Measurements from ENCODE around the gene NCAPD2.

Gene NCAPD2

DNA sequence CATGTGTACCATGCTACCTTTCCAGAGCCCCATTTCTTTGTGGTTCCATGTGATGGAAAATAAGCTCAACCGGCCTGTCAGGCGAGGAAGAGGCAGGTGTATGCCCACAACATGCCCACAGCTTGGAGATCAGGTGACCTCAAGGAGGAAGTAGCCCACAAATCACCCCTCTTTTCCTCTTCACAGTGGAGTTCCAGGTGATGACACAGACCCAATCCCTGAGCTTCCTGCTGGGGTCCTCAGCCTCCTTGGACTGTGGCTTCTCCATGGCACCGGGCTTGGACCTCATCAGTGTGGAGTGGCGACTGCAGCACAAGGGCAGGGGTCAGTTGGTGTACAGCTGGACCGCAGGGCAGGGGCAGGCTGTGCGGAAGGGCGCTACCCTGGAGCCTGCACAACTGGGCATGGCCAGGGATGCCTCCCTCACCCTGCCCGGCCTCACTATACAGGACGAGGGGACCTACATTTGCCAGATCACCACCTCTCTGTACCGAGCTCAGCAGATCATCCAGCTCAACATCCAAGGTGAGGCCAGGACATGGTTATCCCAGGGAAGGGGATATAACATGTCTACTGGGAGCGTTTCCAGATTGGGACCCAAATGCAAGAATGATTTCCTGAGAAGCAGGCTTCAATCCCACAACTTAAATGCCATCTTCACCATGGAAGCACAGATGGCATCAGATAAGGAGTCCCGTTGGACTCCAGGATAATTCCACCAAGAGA is 36.5 kb upstream of the NCAPD2 start:
- Histone ChIP-seq H3K9ac (ENCODE audit: low read length) (no peak overlapping the region), H3K9me3 (ENCODE audit: low read length) (no peaks in the 10 kb centered on the region), H3K4me3 (ENCODE audit: low read depth in 1 of 2, low read length in 2 of 2) (no peak overlapping the region), H3K27me3 (ENCODE audit: control insufficient read depth in 1 of 2, insufficient read depth in 2 of 2, low read length in 2 of 2) (no peaks in the 10 kb centered on the region), H3K36me3 (ENCODE audit: insufficient read depth, low read length) (peaks cover 69% of the 10 kb centered on the region), H3K4me1 (ENCODE audit: insufficient read depth, low read length) (peaks cover 15% of the 10 kb centered on the region), H3K27ac (ENCODE audit: low read depth, low read length) (no peak overlapping the region)

- Histone ChIP-seq H3K27me3 (ENCODE audit: control insufficient read depth in 1 of 2, insufficient read depth in 2 of 2, low read length in 2 of 2) (no peaks in the 10 kb centered on the region), H3K4me1 (ENCODE audit: insufficient read depth, low read length) (peaks cover 12% of the 10 kb centered on the region), H3K27ac (ENCODE audit: low read depth, low read length) (no peak overlapping the region), H3K9me3 (ENCODE audit: low read length) (no peaks in the 10 kb centered on the region), H3K9ac (ENCODE audit: low read length) (no peak overlapping the region), H3K36me3 (ENCODE audit: insufficient read depth, low read length) (peaks cover 76% of the 10 kb centered on the region), H3K4me3 (ENCODE audit: low read depth in 1 of 2, low read length in 2 of 2) (no peak overlapping the region)
These were observed 35.5 kb upstream of the NCAPD2 start for GRCh38 chr12:6458281-6459003.

DNA sequence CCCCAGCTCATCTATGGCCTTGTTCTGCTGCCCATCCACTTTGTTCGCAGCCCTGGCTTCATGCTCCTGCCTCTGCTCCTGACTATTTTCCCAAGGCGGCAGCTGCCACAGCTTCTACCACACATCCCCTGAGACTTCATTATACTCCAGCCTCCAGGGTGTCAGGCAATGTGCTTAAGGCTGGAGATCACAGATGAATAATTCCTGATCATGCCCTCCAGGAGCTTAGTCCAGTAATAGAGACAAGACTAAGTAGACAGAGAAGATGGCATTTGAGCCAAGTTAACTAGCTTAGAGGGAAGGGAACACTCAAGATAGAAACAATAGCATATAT is 34.9 kb upstream of the NCAPD2 start:
- Histone ChIP-seq H3K27me3 (ENCODE audit: control insufficient read depth in 1 of 2, insufficient read depth in 2 of 2, low read length in 2 of 2) (no peaks in the 10 kb centered on the region), H3K27ac (ENCODE audit: low read depth, low read length) (no peak overlapping the region), H3K4me3 (ENCODE audit: low read depth in 1 of 2, low read length in 2 of 2) (no peak overlapping the region), H3K9ac (ENCODE audit: low read length) (no peak overlapping the region), H3K9me3 (ENCODE audit: low read length) (no peaks in the 10 kb centered on the region), H3K4me1 (ENCODE audit: insufficient read depth, low read length) (peaks cover 10% of the 10 kb centered on the region), H3K36me3 (ENCODE audit: insufficient read depth, low read length) (peaks cover 76% of the 10 kb centered on the region)

DNA sequence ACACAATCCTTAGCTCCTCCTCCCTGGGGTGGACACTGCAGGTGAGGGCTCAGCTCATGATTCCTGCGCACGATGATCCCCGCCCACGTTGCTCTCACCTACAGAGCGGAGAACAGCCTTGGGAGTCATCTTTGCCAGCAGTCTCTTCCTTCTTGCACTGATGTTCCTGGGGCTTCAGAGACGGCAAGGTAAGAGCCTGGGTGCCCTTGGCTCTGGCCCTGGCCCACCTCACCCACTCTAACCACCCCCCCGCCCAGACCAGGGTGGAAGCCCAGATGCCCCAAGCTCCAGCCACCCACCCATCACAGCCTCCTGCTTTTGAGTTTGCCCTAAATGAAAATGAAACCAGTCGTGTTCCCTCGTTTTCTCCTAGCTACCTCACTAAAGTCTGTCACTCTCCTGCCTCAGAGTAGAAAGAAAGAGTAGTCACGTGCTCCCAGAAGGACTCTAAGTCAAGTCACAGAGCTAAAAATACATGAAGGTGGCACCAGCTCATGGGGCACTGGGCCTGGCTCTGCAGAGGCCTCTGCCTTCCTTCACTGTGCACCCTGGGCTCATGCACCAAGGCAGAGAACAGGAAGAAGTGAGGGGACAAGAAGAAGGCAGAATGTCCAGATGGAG is 33.0 kb upstream of the NCAPD2 start:
- Histone ChIP-seq H3K27me3 (ENCODE audit: control insufficient read depth in 1 of 2, insufficient read depth in 2 of 2, low read length in 2 of 2) (no peaks in the 10 kb centered on the region), H3K27ac (ENCODE audit: low read depth, low read length) (no peak overlapping the region), H3K9ac (ENCODE audit: low read length) (no peak overlapping the region), H3K4me1 (ENCODE audit: insufficient read depth, low read length) (peaks cover 16% of the 10 kb centered on the region), H3K36me3 (ENCODE audit: insufficient read depth, low read length) (peaks cover 80% of the 10 kb centered on the region), H3K9me3 (ENCODE audit: low read length) (no peaks in the 10 kb centered on the region), H3K4me3 (ENCODE audit: low read depth in 1 of 2, low read length in 2 of 2) (no peak overlapping the region)

GRCh38 chr12:6461401-6462233 is 32.3 kb upstream of the NCAPD2 start:
- H3K4me3 ChIP-seq (ENCODE audit: low read depth in 1 of 2, low read length in 2 of 2) = no peak overlapping the region
- no peaks in the 10 kb centered on the region for H3K27me3 ChIP-seq (ENCODE audit: control insufficient read depth in 1 of 2, insufficient read depth in 2 of 2, low read length in 2 of 2)
- H3K9me3 ChIP-seq (ENCODE audit: low read length) = no peaks in the 10 kb centered on the region
- H3K27ac ChIP-seq (ENCODE audit: low read depth, low read length) = peak overlapping the region; percentile 19
- H3K4me1 ChIP-seq (ENCODE audit: insufficient read depth, low read length) = peaks cover 18% of the 10 kb centered on the region
- H3K36me3 ChIP-seq (ENCODE audit: insufficient read depth, low read length) = peaks cover 87% of the 10 kb centered on the region
- no peak overlapping the region for H3K9ac ChIP-seq (ENCODE audit: low read length)

- H3K27ac ChIP-seq (ENCODE audit: low read depth, low read length) = peak overlapping the region; percentile 19
- H3K9ac ChIP-seq (ENCODE audit: low read length) = no peak overlapping the region
- peaks cover 82% of the 10 kb centered on the region for H3K36me3 ChIP-seq (ENCODE audit: insufficient read depth, low read length)
- H3K4me3 ChIP-seq (ENCODE audit: low read depth in 1 of 2, low read length in 2 of 2) = no peak overlapping the region
- peaks cover 18% of the 10 kb centered on the region for H3K4me1 ChIP-seq (ENCODE audit: insufficient read depth, low read length)
- no peaks in the 10 kb centered on the region for H3K9me3 ChIP-seq (ENCODE audit: low read length)
- H3K27me3 ChIP-seq (ENCODE audit: control insufficient read depth in 1 of 2, insufficient read depth in 2 of 2, low read length in 2 of 2) = no peaks in the 10 kb centered on the region
These were observed 31.5 kb upstream of the NCAPD2 start for GRCh38 chr12:6462234-6462995.

GRCh38 chr12:6463216-6463615 is 30.7 kb upstream of the NCAPD2 start:
- Histone ChIP-seq H3K4me3 (ENCODE audit: low read depth in 1 of 2, low read length in 2 of 2) (no peak overlapping the region), H3K9ac (ENCODE audit: low read length) (no peak overlapping the region), H3K27me3 (ENCODE audit: control insufficient read depth in 1 of 2, insufficient read depth in 2 of 2, low read length in 2 of 2) (no peaks in the 10 kb centered on the region), H3K9me3 (ENCODE audit: low read length) (no peaks in the 10 kb centered on the region), H3K4me1 (ENCODE audit: insufficient read depth, low read length) (peaks cover 22% of the 10 kb centered on the region), H3K36me3 (ENCODE audit: insufficient read depth, low read length) (peaks cover 79% of the 10 kb centered on the region), H3K27ac (ENCODE audit: low read depth, low read length) (no peak overlapping the region)

GRCh38 chr12:6463858-6464257 is 30.0 kb upstream of the NCAPD2 start:
- peaks cover 77% of the 10 kb centered on the region for H3K36me3 ChIP-seq (ENCODE audit: insufficient read depth, low read length)
- no peak overlapping the region for H3K4me3 ChIP-seq (ENCODE audit: low read depth in 1 of 2, low read length in 2 of 2)

GRCh38 chr12:6464531-6464930 is 29.4 kb upstream of the NCAPD2 start:
- Histone ChIP-seq H3K27me3 (ENCODE audit: control insufficient read depth in 1 of 2, insufficient read depth in 2 of 2, low read length in 2 of 2) (no peaks in the 10 kb centered on the region), H3K36me3 (ENCODE audit: insufficient read depth, low read length) (peaks cover 71% of the 10 kb centered on the region), H3K27ac (ENCODE audit: low read depth, low read length) (peak overlapping the region; percentile 6), H3K4me1 (ENCODE audit: insufficient read depth, low read length) (peaks cover 36% of the 10 kb centered on the region), H3K4me3 (ENCODE audit: low read depth in 1 of 2, low read length in 2 of 2) (no peak overlapping the region), H3K9ac (ENCODE audit: low read length) (no peak overlapping the region), H3K9me3 (ENCODE audit: low read length) (no peaks in the 10 kb centered on the region)

More at GRCh38 chr12:6463858-6464257, 30.0 kb upstream of the NCAPD2 start:
- no peak overlapping the region for H3K9ac ChIP-seq (ENCODE audit: low read length)
- peaks cover 29% of the 10 kb centered on the region for H3K4me1 ChIP-seq (ENCODE audit: insufficient read depth, low read length)
- H3K27me3 ChIP-seq (ENCODE audit: control insufficient read depth in 1 of 2, insufficient read depth in 2 of 2, low read length in 2 of 2) = no peaks in the 10 kb centered on the region
- H3K27ac ChIP-seq (ENCODE audit: low read depth, low read length) = peak overlapping the region; percentile 6
- H3K9me3 ChIP-seq (ENCODE audit: low read length) = no peaks in the 10 kb centered on the region

DNA sequence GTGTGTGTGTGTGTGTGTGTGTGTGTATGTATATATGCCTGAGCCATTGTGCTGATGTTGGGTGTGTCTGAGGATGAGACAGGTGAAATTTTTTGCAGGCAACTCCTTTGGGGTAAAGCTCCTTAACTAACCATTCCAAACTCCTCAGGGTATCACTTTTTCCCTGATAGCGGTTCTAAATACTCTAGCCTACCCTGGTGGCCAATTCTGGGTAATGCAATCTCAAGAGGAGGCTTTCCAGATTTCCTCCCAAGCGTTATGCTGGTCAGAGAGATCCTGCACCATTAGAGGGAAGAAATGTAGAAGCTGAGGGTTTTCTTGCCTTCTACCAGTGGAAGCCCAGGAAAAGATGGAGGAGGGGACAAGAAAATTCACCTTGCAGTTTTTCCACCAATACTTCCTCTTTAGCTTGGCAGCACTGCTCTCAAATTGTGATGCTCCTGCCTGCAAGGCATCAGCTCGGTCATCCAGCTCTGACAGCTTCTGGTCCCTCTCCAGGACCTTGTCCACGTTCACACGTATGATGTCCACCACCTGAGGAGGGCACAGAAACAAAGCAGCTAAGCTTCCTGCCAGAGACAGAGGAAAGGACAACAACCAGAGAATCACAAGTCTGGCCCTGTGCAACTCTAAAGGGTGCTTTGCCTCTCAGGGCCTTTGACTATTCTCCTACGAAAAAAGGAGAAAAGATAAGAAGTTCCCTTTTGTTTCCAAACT is 28.3 kb upstream of the NCAPD2 start:
- H3K36me3 ChIP-seq (ENCODE audit: insufficient read depth, low read length) = peaks cover 65% of the 10 kb centered on the region
- H3K9me3 ChIP-seq (ENCODE audit: low read length) = no peaks in the 10 kb centered on the region
- H3K27me3 ChIP-seq (ENCODE audit: control insufficient read depth in 1 of 2, insufficient read depth in 2 of 2, low read length in 2 of 2) = no peaks in the 10 kb centered on the region
- H3K4me1 ChIP-seq (ENCODE audit: insufficient read depth, low read length) = peaks cover 39% of the 10 kb centered on the region
- H3K27ac ChIP-seq (ENCODE audit: low read depth, low read length) = no peak overlapping the region
- no peak overlapping the region for H3K4me3 ChIP-seq (ENCODE audit: low read depth in 1 of 2, low read length in 2 of 2)
- H3K9ac ChIP-seq (ENCODE audit: low read length) = no peak overlapping the region

Data from muscle layer of colon (tissue), 2 donors.